ENCODE results near the gene PTPRG. TPM values are rescaled to one million over a fixed set of nuclear protein-coding genes. Genes with fewer than 3 reads are reported as not detected.

PTPRG gene
- total RNA-seq, 4 donors from 2014 or later: 33.5 to 56.6 (median 46.9) TPM

DNA sequence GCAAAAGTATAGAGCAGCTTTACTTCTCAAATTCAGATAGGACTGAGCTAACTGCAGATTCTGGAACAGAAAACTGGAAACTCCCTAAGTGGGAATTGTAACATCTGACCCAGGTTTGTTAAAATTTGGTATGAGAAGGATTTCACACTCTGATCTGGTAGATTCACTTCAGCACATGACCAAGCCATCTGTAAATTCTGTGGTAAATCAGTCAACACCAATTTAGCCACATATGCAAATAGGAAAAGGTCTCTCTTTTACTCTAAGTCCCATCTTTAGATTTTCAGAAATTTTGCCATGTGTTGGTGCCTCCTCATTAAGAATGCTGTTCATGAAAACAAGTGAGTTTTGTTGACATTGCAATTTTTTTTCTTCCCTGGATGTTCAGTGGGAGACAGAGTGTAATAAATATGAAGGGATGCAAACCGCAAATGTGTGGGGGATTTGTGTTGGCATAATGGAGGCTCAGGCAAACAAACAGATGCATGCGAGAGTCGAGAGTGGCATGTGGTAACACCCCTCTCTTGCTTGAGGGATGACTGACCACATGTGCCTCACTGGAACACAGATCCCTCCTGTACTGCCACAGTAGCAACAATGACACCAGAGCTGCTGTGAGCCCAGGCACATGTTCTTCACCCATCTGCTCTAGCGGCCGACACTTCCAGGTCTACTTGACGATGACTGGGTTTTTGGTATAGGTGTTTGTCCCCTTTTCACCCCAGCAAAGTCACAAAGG, 665.4 kb downstream of the PTPRG start:
- Histone ChIP-seq H3K4me1 (no peaks in the 10 kb centered on the region), H3K36me3 (peaks cover 0 to 6% (median 0%) of the 10 kb centered on the region in 3 donors), H3K4me3 (no peak overlapping the region), H3K27ac (no peak overlapping the region), H3K27me3 (no peaks in the 10 kb centered on the region), H3K9me3 (no peaks in the 10 kb centered on the region)
- DNase-seq: no peak
- TF ChIP-seq CTCF (IDR thresholded peaks at IDR 0.05): no peak
- TF ChIP-seq POLR2A (IDR thresholded peaks at IDR 0.05): no peak

GRCh38 chr3:62228467-62228866, 667.1 kb downstream of the PTPRG start:
- no peaks in the 10 kb centered on the region for H3K9me3 ChIP-seq
- TF ChIP-seq CTCF (IDR thresholded peaks at IDR 0.05): no peak
- no peak for TF ChIP-seq POLR2A (IDR thresholded peaks at IDR 0.05)
- no peak overlapping the region for H3K4me3 ChIP-seq
- no peak overlapping the region for H3K27ac ChIP-seq
- no peaks in the 10 kb centered on the region for H3K36me3 ChIP-seq
- DNase-seq: no peak
- no peaks in the 10 kb centered on the region for H3K4me1 ChIP-seq
- no peaks in the 10 kb centered on the region for H3K27me3 ChIP-seq

DNA sequence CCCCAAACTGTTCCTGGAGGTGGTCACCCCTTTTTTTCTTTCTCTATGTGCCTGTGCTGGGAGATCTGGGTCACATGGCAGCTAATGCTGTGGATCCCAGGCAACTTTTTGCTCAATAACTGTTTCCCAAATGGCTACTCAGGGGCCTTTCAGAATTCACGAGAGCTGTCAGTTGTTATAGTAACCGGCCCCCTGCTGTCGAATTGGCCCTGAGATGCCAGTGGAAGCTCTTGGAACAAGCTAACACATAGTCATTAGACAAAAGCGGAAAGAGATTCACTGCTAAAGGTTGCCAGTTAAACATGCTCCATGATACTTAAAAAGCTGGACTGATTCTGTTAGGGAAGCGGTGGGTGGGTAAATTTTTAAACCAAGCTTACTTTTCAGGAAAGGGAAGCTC, 667.8 kb downstream of the PTPRG start:
- no peak overlapping the region for H3K4me3 ChIP-seq

GRCh38 chr3:62229908-62230307, 668.5 kb downstream of the PTPRG start:
- Histone ChIP-seq H3K27ac (no peak overlapping the region), H3K36me3 (no peaks in the 10 kb centered on the region)
- TF ChIP-seq POLR2A (IDR thresholded peaks at IDR 0.05): no peak
- TF ChIP-seq CTCF (IDR thresholded peaks at IDR 0.05): no peak

More for the DNA sequence above, 667.8 kb downstream of the PTPRG start:
- TF ChIP-seq POLR2A (IDR thresholded peaks at IDR 0.05) (no peak), CTCF (IDR thresholded peaks at IDR 0.05) (no peak)
- DNase-seq: no peak
- Histone ChIP-seq H3K9me3 (no peaks in the 10 kb centered on the region), H3K36me3 (no peaks in the 10 kb centered on the region), H3K27me3 (no peaks in the 10 kb centered on the region), H3K4me1 (no peaks in the 10 kb centered on the region), H3K27ac (no peak overlapping the region)

GRCh38 chr3:62233065-62233464, 671.7 kb downstream of the PTPRG start:
- Histone ChIP-seq H3K27me3 (no peaks in the 10 kb centered on the region), H3K4me3 (no peak overlapping the region), H3K36me3 (no peaks in the 10 kb centered on the region), H3K4me1 (no peaks in the 10 kb centered on the region), H3K27ac (no peak overlapping the region), H3K9me3 (no peaks in the 10 kb centered on the region)
- no peak for DNase-seq
- TF ChIP-seq CTCF (IDR thresholded peaks at IDR 0.05): no peak
- no peak for TF ChIP-seq POLR2A (IDR thresholded peaks at IDR 0.05)

More at GRCh38 chr3:62229908-62230307, 668.5 kb downstream of the PTPRG start:
- Histone ChIP-seq H3K27me3 (no peaks in the 10 kb centered on the region), H3K4me1 (no peaks in the 10 kb centered on the region), H3K9me3 (no peaks in the 10 kb centered on the region), H3K4me3 (no peak overlapping the region)
- no peak for DNase-seq
